Neural cell (in vitro differentiated cells): ENCODE results near the gene ATP13A3. TPM values are rescaled to one million over a fixed set of nuclear protein-coding genes. Genes with fewer than 3 reads are reported as not detected.

ENCODE experiments used
- H2AFZ ChIP-seq: fragments of 200-600, 300-800 bp; sonication (generic), shearing (Covaris generic); 2 replicates; pipeline ENCODE4 v1.6.0; 2014; ENCODE audit warnings: low read depth, mild to moderate bottlenecking, antibody characterized with exemption, low read length, moderate library complexity
- H3F3A ChIP-seq: fragments of 200-600 bp; shearing (Covaris generic); 2 replicates; pipeline ENCODE4 v1.6.1; 2016; ENCODE audit warnings: mild to moderate bottlenecking, moderate library complexity, mixed read lengths, antibody characterized with exemption, low read length; ENCODE audit not compliant: insufficient read depth, poor library complexity, severe bottlenecking
- H3K27ac ChIP-seq: fragments of 200-600, 300-800 bp; sonication (generic), shearing (Covaris generic); 2 replicates; pipeline ENCODE4 v1.5.1; 2014; ENCODE audit warnings: mild to moderate bottlenecking, low read length, moderate library complexity
- H3K27me3 ChIP-seq: fragments of 300-800, 200-600 bp; sonication (generic), shearing (Covaris generic); 2 replicates; pipeline ENCODE4 v1.6.0; 2014; ENCODE audit warnings: mild to moderate bottlenecking, low read depth, low read length, moderate library complexity; ENCODE audit not compliant: insufficient read depth
- H3K36me3 ChIP-seq: fragments of 300-800, 200-600 bp; sonication (generic), shearing (Covaris generic); 2 replicates; pipeline ENCODE4 v1.5.1; 2014; ENCODE audit warnings: mild to moderate bottlenecking, antibody characterized with exemption, low read length, moderate library complexity; ENCODE audit not compliant: insufficient read depth
- H3K4me2 ChIP-seq: fragments of 300-800, 200-600 bp; sonication (generic), shearing (Covaris generic); 2 replicates; pipeline ENCODE4 v1.6.0; 2014; ENCODE audit warnings: mild to moderate bottlenecking, low read length
- H3K4me3 ChIP-seq: fragments of 300-800, 200-600 bp; sonication (generic), shearing (Covaris generic); 2 replicates; pipeline ENCODE4 v1.5.1; 2014; ENCODE audit warnings: mild to moderate bottlenecking, low read length, moderate library complexity
- H3K79me2 ChIP-seq: fragments of 200-600 bp; shearing (Covaris generic); replicated peaks from 2 replicates; pipeline ENCODE4 v1.6.0; 2014; ENCODE audit warnings: mild to moderate bottlenecking, low read length, moderate library complexity; ENCODE audit not compliant: insufficient read depth
- H3K9ac ChIP-seq: fragments of 300-800, 200-600 bp; sonication (generic), shearing (Covaris generic); 2 replicates; pipeline ENCODE4 v1.6.1; 2016; ENCODE audit warnings: mild to moderate bottlenecking, low read length, mixed read lengths
- H3K9me2 ChIP-seq: fragments of 200-600 bp; shearing (Covaris generic); 2 replicates; pipeline ENCODE4 v1.6.1; 2016; ENCODE audit warnings: mild to moderate bottlenecking, low read length, mixed read lengths; ENCODE audit not compliant: insufficient read depth
- H3K9me3 ChIP-seq: fragments of 200-600, 300-800 bp; sonication (generic), shearing (Covaris generic); 2 replicates; pipeline ENCODE4 v1.6.1; 2016; ENCODE audit warnings: mild to moderate bottlenecking, mixed run types, low read length, moderate library complexity, mixed read lengths
- H4K20me1 ChIP-seq: fragments of 200-600 bp; shearing (Covaris generic); 2 replicates; pipeline ENCODE4 v1.6.1; 2016; ENCODE audit warnings: mild to moderate bottlenecking, mixed run types; ENCODE audit not compliant: insufficient read depth
- EP300 ChIP-seq: fragments of 450-650 bp; conservative IDR thresholded peaks from 2 replicates; pipeline ENCODE4 v1.6.1; 2014; ENCODE audit warnings: antibody characterized with exemption, mild to moderate bottlenecking, moderate library complexity; ENCODE audit not compliant: poor library complexity, severe bottlenecking
- EZH2 ChIP-seq: fragments of 200-600, 300-800 bp; shearing (Covaris generic), sonication (generic); IDR thresholded peaks from 2 replicates; pipeline ENCODE4 v1.6.1; 2014; ENCODE audit warnings: antibody characterized with exemption, low read length, borderline replicate concordance, mild to moderate bottlenecking; ENCODE audit not compliant: insufficient read depth, poor library complexity, severe bottlenecking
- MXI1 ChIP-seq: fragments of 450-650 bp; conservative IDR thresholded peaks from 2 replicates; pipeline ENCODE4 v1.6.1; 2014; ENCODE audit warnings: antibody characterized with exemption, mild to moderate bottlenecking; ENCODE audit not compliant: poor library complexity, severe bottlenecking
- POLR2AphosphoS5 ChIP-seq: IDR thresholded peaks from 2 replicates; pipeline ENCODE4 v1.6.1; 2012
- RAD21 ChIP-seq: fragments of 450-650 bp; conservative IDR thresholded peaks from 2 replicates; pipeline ENCODE4 v1.6.1; 2014; ENCODE audit warnings: antibody characterized with exemption, mild to moderate bottlenecking, moderate library complexity
- SMC3 ChIP-seq: fragments of 450-650 bp; conservative IDR thresholded peaks from 2 replicates; pipeline ENCODE4 v1.6.1; 2014; ENCODE audit warnings: antibody characterized with exemption, mild to moderate bottlenecking, moderate library complexity; ENCODE audit not compliant: poor library complexity
- TAF1 ChIP-seq: IDR thresholded peaks from 2 replicates; pipeline ENCODE4 v1.6.1; 2012; ENCODE audit warnings: low read depth
- polyA plus RNA-seq: library from polyadenylated mRNA; depleted of rRNA; stranded (reverse); fragments of >200 nt; gene quantifications from 2 replicates; pipeline ENCODE4 v1.2.3, GENCODE V29; 2014
- small RNA-seq, 3 experiments: library from RNA; depleted of rRNA; stranded (forward); fragments of <200 nt; gene quantifications; one replicate each; pipeline ENCODE3, GENCODE V24; 2012
- TF ChIP-seq, protein P1 (sequence below): fragments of 450-650 bp; IDR thresholded peaks from 2 replicates; pipeline ENCODE4 v1.5.1; 2014; ENCODE audit warnings: antibody characterized with exemption, mild to moderate bottlenecking, moderate library complexity; ENCODE audit not compliant: poor library complexity, severe bottlenecking
- TF ChIP-seq, protein P2 (sequence below): IDR thresholded peaks from 2 replicates; pipeline ENCODE4 v1.6.1; 2012; ENCODE audit warnings: borderline replicate concordance

ATP13A3 gene
- polyA plus RNA-seq, 1 donor from 2014 or later, result 64.7 TPM

GRCh38 chr3:194354315-194354714 is 132.5 kb downstream of the ATP13A3 start:
- no peak overlapping the region for H2AFZ ChIP-seq
- no peaks in the 10 kb centered on the region for H3K9me3 ChIP-seq
- no peaks in the 10 kb centered on the region for H3K36me3 ChIP-seq
- no peak overlapping the region for H3K4me2 ChIP-seq
- TF ChIP-seq SMC3 (no peak), MXI1 (no peak), RAD21 (no peak), EZH2 (no peak), TAF1 (no peak), EP300 (no peak), POLR2AphosphoS5 (no peak)
- TF ChIP-seq, protein P1, sequence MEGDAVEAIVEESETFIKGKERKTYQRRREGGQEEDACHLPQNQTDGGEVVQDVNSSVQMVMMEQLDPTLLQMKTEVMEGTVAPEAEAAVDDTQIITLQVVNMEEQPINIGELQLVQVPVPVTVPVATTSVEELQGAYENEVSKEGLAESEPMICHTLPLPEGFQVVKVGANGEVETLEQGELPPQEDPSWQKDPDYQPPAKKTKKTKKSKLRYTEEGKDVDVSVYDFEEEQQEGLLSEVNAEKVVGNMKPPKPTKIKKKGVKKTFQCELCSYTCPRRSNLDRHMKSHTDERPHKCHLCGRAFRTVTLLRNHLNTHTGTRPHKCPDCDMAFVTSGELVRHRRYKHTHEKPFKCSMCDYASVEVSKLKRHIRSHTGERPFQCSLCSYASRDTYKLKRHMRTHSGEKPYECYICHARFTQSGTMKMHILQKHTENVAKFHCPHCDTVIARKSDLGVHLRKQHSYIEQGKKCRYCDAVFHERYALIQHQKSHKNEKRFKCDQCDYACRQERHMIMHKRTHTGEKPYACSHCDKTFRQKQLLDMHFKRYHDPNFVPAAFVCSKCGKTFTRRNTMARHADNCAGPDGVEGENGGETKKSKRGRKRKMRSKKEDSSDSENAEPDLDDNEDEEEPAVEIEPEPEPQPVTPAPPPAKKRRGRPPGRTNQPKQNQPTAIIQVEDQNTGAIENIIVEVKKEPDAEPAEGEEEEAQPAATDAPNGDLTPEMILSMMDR, result no peak
- TF ChIP-seq, protein P2, sequence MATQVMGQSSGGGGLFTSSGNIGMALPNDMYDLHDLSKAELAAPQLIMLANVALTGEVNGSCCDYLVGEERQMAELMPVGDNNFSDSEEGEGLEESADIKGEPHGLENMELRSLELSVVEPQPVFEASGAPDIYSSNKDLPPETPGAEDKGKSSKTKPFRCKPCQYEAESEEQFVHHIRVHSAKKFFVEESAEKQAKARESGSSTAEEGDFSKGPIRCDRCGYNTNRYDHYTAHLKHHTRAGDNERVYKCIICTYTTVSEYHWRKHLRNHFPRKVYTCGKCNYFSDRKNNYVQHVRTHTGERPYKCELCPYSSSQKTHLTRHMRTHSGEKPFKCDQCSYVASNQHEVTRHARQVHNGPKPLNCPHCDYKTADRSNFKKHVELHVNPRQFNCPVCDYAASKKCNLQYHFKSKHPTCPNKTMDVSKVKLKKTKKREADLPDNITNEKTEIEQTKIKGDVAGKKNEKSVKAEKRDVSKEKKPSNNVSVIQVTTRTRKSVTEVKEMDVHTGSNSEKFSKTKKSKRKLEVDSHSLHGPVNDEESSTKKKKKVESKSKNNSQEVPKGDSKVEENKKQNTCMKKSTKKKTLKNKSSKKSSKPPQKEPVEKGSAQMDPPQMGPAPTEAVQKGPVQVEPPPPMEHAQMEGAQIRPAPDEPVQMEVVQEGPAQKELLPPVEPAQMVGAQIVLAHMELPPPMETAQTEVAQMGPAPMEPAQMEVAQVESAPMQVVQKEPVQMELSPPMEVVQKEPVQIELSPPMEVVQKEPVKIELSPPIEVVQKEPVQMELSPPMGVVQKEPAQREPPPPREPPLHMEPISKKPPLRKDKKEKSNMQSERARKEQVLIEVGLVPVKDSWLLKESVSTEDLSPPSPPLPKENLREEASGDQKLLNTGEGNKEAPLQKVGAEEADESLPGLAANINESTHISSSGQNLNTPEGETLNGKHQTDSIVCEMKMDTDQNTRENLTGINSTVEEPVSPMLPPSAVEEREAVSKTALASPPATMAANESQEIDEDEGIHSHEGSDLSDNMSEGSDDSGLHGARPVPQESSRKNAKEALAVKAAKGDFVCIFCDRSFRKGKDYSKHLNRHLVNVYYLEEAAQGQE, result no peak
- no peaks in the 10 kb centered on the region for H4K20me1 ChIP-seq
- H3K27ac ChIP-seq, result no peak overlapping the region
- no peaks in the 10 kb centered on the region for H3F3A ChIP-seq
- no peak overlapping the region for H3K9ac ChIP-seq
- no peak overlapping the region for H3K4me3 ChIP-seq
- H3K27me3 ChIP-seq, result no peaks in the 10 kb centered on the region
- no peaks in the 10 kb centered on the region for H3K9me2 ChIP-seq
- no peaks in the 10 kb centered on the region for H3K79me2 ChIP-seq

Small RNAs within 50 kb of the gene (small RNA-seq; reads per million reads assigned to genes)
- 0 reads per million in 3 experiments for gene AC108676.2
- gene RNU6-1101P, result 0 reads per million in 3 experiments

Other genes starting within 250 kb of the ATP13A3 start
- not detected in 2 replicates for gene CPN2, start 135.7 kb downstream of the ATP13A3 start, polyA plus RNA-seq
- gene LRRC15, start 117.3 kb downstream of the ATP13A3 start, polyA plus RNA-seq, result not detected in 2 replicates
- 0.14 and 0.16 TPM in 2 replicates for gene GP5, start 87.7 kb downstream of the ATP13A3 start, polyA plus RNA-seq
- gene TMEM44, start 146.4 kb upstream of the ATP13A3 start, polyA plus RNA-seq, result 40.6 and 59.3 TPM in 2 replicates
- gene LSG1, start 185.2 kb upstream of the ATP13A3 start, polyA plus RNA-seq, result 25.6 and 35.5 TPM in 2 replicates
- 0.59 and 0.82 TPM in 2 replicates for gene FAM43A, start 198.9 kb upstream of the ATP13A3 start, polyA plus RNA-seq